ENCODE results near the gene HAUS6. TPM values are rescaled to one million over a fixed set of nuclear protein-coding genes. Genes with fewer than 3 reads are reported as not detected.
A peak's percentile ranks its signal among the peaks of the same experiment; 100 is the strongest.

HAUS6 gene
- total and polyA plus RNA-seq, 2 of the 8 experiments (the other 6 are each of a cell fraction or from before 2014, with no cell fraction given) = 11.7 to 52.4 TPM

GRCh38 chr9:19048966-19049916 lies 53.5 kb downstream of the HAUS6 start, which contains the start of gene RRAGA:
Gene RRAGA (plus strand): TSS chr9:19049427. CDS start chr9:19049660, 233 bp downstream.
- Histone ChIP-seq H2BK12ac (ENCODE audit: low read depth, low read length) (no peak within 1 kb of the TSS), H2BK20ac (ENCODE audit: low read length) (no peak within 1 kb of the TSS), H3K56ac (replicated peaks; ENCODE audit: insufficient read length, low read depth, low read length) (peak within 1 kb of the TSS; percentile 97), H3K23me2 (ENCODE audit: low read depth, low read length) (peaks cover 13% of the 10 kb centered on the region), H4K20me1 (replicated peaks in 1 of 2; ENCODE audit: control insufficient read depth in 1 of 2, insufficient read depth in 2 of 2, low read length in 2 of 2) (peaks cover 1 to 10% of the 10 kb centered on the region in 2 experiments), H3K4ac (replicated peaks; ENCODE audit: insufficient read length, low read depth, low read length) (peak within 1 kb of the TSS; percentile 88), H3K4me1 (replicated peaks in 1 of 4; ENCODE audit: control insufficient read depth in 3 of 4, insufficient read depth in 4 of 4, low read length in 3 of 4) (no peaks in the 10 kb centered on the region), H3K36me3 (ENCODE audit: control insufficient read depth in 2 of 4, insufficient read depth in 4 of 4, low read length in 3 of 4) (no peaks in the 10 kb centered on the region), H3K18ac (ENCODE audit: extremely low read depth, low read length) (peak within 1 kb of the TSS; percentile 80; the same call in 1 of the 2 replicates), H2BK120ac (replicated peaks; ENCODE audit: low read depth, low read length) (peak within 1 kb of the TSS; percentile 57), H3K27me3 (replicated peaks in 1 of 4; ENCODE audit: control insufficient read depth in 3 of 4, extremely low read depth in 1 of 4, insufficient read depth in 3 of 4, low read length in 3 of 4) (no peaks in the 10 kb centered on the region), H2AFZ (ENCODE audit: low read length) (peak within 1 kb of the TSS; percentile 68), H3K14ac (ENCODE audit: insufficient read length) (peak within 1 kb of the TSS; percentile 50), H2AK5ac (ENCODE audit: low read depth, low read length) (no peak within 1 kb of the TSS), H3K27ac (ENCODE audit: low read depth, low read length) (peak within 1 kb of the TSS; percentile 93), H3K4me2 (ENCODE audit: insufficient read depth in 1 of 2, low read depth in 2 of 2, low read length in 2 of 2) (peak within 1 kb of the TSS; percentile 99 to 100), H4K91ac (replicated peaks; ENCODE audit: insufficient read length, low read length) (peak within 1 kb of the TSS; percentile 50), H3K79me2 (ENCODE audit: control insufficient read depth in 1 of 2, insufficient read depth in 2 of 2, low read length in 2 of 2) (peaks cover 0 to 10% of the 10 kb centered on the region in 2 experiments; a peak in 2 of 4 replicates), H2BK5ac (ENCODE audit: low read depth, low read length) (peak within 1 kb of the TSS; percentile 71), H2BK15ac (ENCODE audit: low read length) (no peak within 1 kb of the TSS), H3K79me1 (ENCODE audit: low read depth, low read length) (peaks cover 7% of the 10 kb centered on the region), H4K5ac (ENCODE audit: insufficient read length, low read depth, low read length) (peak within 1 kb of the TSS; percentile 96), H3K9ac (replicated peaks in 1 of 4; ENCODE audit: extremely low read depth in 1 of 4, low read depth in 3 of 4, low read length in 3 of 4) (peak within 1 kb of the TSS; percentile 85 to 93 (median 86)), H3K9me3 (ENCODE audit: insufficient read depth in 2 of 2, low read depth in 1 of 2, low read length in 1 of 2) (no peaks in the 10 kb centered on the region; a peak in 1 of 4 replicates), H4K8ac (ENCODE audit: extremely low read depth, insufficient read depth, low read length) (peak within 1 kb of the TSS; percentile 93), H3K23ac (ENCODE audit: insufficient read length) (no peak within 1 kb of the TSS), H3K4me3 (ENCODE audit: extremely low read depth in 1 of 4, insufficient read depth in 2 of 4, low read depth in 3 of 4, low read length in 4 of 4) (peak within 1 kb of the TSS; percentile 76 to 92 (median 82))
- FAIRE-seq = peak; percentile 7
- 1% methylated on average over 67 of the region's 82 CpGs; no CpG with 5 or more reads in 1 of the 2 experiments for WGBS, 2 experiments (ENCODE audit: extremely low coverage in 1 of 2, insufficient coverage in 1 of 2, insufficient read length in 1 of 2, insufficient replicate concordance in 2 of 2, low coverage in 1 of 2, low lambda C conversion rate in 2 of 2, missing lambda C conversion rate in 1 of 2)
- ChIA-PET POLR2A (ENCODE audit: partially characterized antibody) (interaction anchor here (1.0 to 1.9 kb wide), 9 partner anchors 12 to 346 kb away, joined by 3 to 12 read pairs (median 4); partner anchors contain the start of gene RPS6), CTCF (ENCODE audit: partially characterized antibody) (interaction anchor here (0.6 to 1.9 kb wide), 17 partner anchors 13 to 611 kb away, joined by 3 to 5 read pairs (median 3); partner anchors contain the start of gene SAXO1)
- DNase-seq (ENCODE audit: low read depth in 1 of 2, low spot score in 2 of 2) = peak; percentile 93 to 97
- TF ChIP-seq POU5F1 (IDR thresholded peaks at IDR 0.05; ENCODE audit: low read depth, low read length) = no peak
- TF ChIP-seq GTF2F1 (IDR thresholded peaks at IDR 0.05; ENCODE audit: borderline replicate concordance, low read depth, low read length) = peak; percentile 73
- TF ChIP-seq TAF7 (optimal IDR thresholded peaks at IDR 0.05; ENCODE audit: borderline replicate concordance, low read depth, low read length) = peak; percentile 88
- TF ChIP-seq TAF1 (IDR thresholded peaks at IDR 0.05; ENCODE audit: low read depth, low read length) = peak; percentile 90
- TF ChIP-seq POLR2A (IDR thresholded peaks at IDR 0.05; ENCODE audit: control extremely low read depth in 1 of 2, low read depth in 2 of 2, low read length in 2 of 2) = peak; percentile 96 to 98
- TF ChIP-seq POLR2AphosphoS5 (IDR thresholded peaks at IDR 0.05; ENCODE audit: low read depth, low read length) = peak; percentile 77
- peak; percentile 30 for TF ChIP-seq SP1 (IDR thresholded peaks at IDR 0.05; ENCODE audit: low read depth, low read length)
- TF ChIP-seq SP4 (IDR thresholded peaks at IDR 0.05; ENCODE audit: low read length) = peak; percentile 91; the same call in 1 of the 2 replicates
- TF ChIP-seq CHD2 (IDR thresholded peaks at IDR 0.05; ENCODE audit: low read length) = peak; percentile 98
- peak; percentile 65; the same call in 1 of the 2 replicates for TF ChIP-seq RFX5 (IDR thresholded peaks at IDR 0.05; ENCODE audit: borderline replicate concordance, low read depth, low read length)
